ENCODE measurements around the gene RPS8. TPM values are rescaled to one million over a fixed set of nuclear protein-coding genes. Genes with fewer than 3 reads are reported as not detected.

The RPS8 gene
- total and polyA plus RNA-seq, 2 of the 8 experiments (the other 6 are each of a cell fraction or from before 2014, with no cell fraction given), result 2,261 to 2,407 TPM

GRCh38 chr1:44784094-44785028 is 9.0 kb downstream of the RPS8 start:
- 25% methylated on average over 21 of the region's 71 CpGs; no CpG with 5 or more reads in 1 of the 2 experiments for WGBS, 2 experiments (ENCODE audit: extremely low coverage in 1 of 2, insufficient coverage in 1 of 2, insufficient read length in 1 of 2, insufficient replicate concordance in 2 of 2, low coverage in 1 of 2, low lambda C conversion rate in 2 of 2, missing lambda C conversion rate in 1 of 2)
- peak overlapping the region; percentile 64 to 86 for H3K4me2 ChIP-seq (ENCODE audit: insufficient read depth in 1 of 2, low read depth in 2 of 2, low read length in 2 of 2)
- H3K14ac ChIP-seq (ENCODE audit: insufficient read length), result peak overlapping the region; percentile 24
- peaks cover 6% of the 10 kb centered on the region; the same call in 1 of the 2 replicates for H3K23me2 ChIP-seq (ENCODE audit: low read depth, low read length)
- no peaks in the 10 kb centered on the region for H3K79me2 ChIP-seq (ENCODE audit: control insufficient read depth in 1 of 2, insufficient read depth in 2 of 2, low read length in 2 of 2)
- peaks cover 0 to 18% (median 14%) of the 10 kb centered on the region in 4 experiments; a peak in 6 of 7 replicates for H3K4me1 ChIP-seq (replicated peaks in 1 of 4; ENCODE audit: control insufficient read depth in 3 of 4, insufficient read depth in 4 of 4, low read length in 3 of 4)
- CTCF ChIA-PET (ENCODE audit: partially characterized antibody), result interaction anchor here (0.7 to 10.4 kb wide), 17 partner anchors 9 to 225 kb away, joined by 3 to 67 read pairs (median 6); partner anchors contain the start of genes BTBD19, PLK3, RNU5D-1 and RPS8
- H3K56ac ChIP-seq (replicated peaks; ENCODE audit: insufficient read length, low read depth, low read length), result peak overlapping the region; percentile 42
- peaks cover 0 to 1% of the 10 kb centered on the region in 2 experiments for H4K20me1 ChIP-seq (replicated peaks in 1 of 2; ENCODE audit: control insufficient read depth in 1 of 2, insufficient read depth in 2 of 2, low read length in 2 of 2)
- H3K27ac ChIP-seq (ENCODE audit: low read depth, low read length), result peak overlapping the region; percentile 34; the same call in 1 of the 2 replicates
- POLR2A ChIA-PET (ENCODE audit: partially characterized antibody), result interaction anchor here (0.7 to 23.6 kb wide), 18 partner anchors 7 to 716 kb away, joined by 3 to 428 read pairs (median 8); partner anchors contain the start of genes BTBD19, CCDC163, DYNLT4 and MMACHC
- peak overlapping the region; percentile 72; the same call in 1 of the 2 replicates for H2BK15ac ChIP-seq (ENCODE audit: low read length)
- peak overlapping the region; percentile 63 for H4K5ac ChIP-seq (ENCODE audit: insufficient read length, low read depth, low read length)
- H3K27me3 ChIP-seq (replicated peaks in 1 of 4; ENCODE audit: control insufficient read depth in 3 of 4, extremely low read depth in 1 of 4, insufficient read depth in 3 of 4, low read length in 3 of 4), result peaks cover 0 to 7% (median 2%) of the 10 kb centered on the region in 4 experiments; a peak in 3 of 7 replicates
- H2AK5ac ChIP-seq (ENCODE audit: low read depth, low read length), result no peak overlapping the region
- peak overlapping the region; percentile 88 for H4K8ac ChIP-seq (ENCODE audit: extremely low read depth, insufficient read depth, low read length)
- H3K23ac ChIP-seq (ENCODE audit: insufficient read length), result no peak overlapping the region
- H2BK20ac ChIP-seq (ENCODE audit: low read length), result no peak overlapping the region; the same call in 1 of the 2 replicates
- no peaks in the 10 kb centered on the region for H3K9me3 ChIP-seq (ENCODE audit: insufficient read depth in 2 of 2, low read depth in 1 of 2, low read length in 1 of 2)
- H3K4ac ChIP-seq (replicated peaks; ENCODE audit: insufficient read length, low read depth, low read length), result peak overlapping the region; percentile 83
- FAIRE-seq (no peak), DNase-seq (ENCODE audit: low read depth in 1 of 2, low spot score in 2 of 2) (peak in 1 of 2 experiments; percentile 80)
- peak overlapping the region; percentile 76 for H3K18ac ChIP-seq (ENCODE audit: extremely low read depth, low read length)
- H3K4me3 ChIP-seq (ENCODE audit: extremely low read depth in 1 of 4, insufficient read depth in 2 of 4, low read depth in 3 of 4, low read length in 4 of 4), result peak overlapping the region; percentile 27 to 56 (median 42)
- 0 out of 2 replicates have a peak, but pooled peaks cover 2% of the 10 kb centered on the region for H3K79me1 ChIP-seq (ENCODE audit: low read depth, low read length)
- peak overlapping the region; percentile 44; the same call in 1 of the 2 replicates for H2BK12ac ChIP-seq (ENCODE audit: low read depth, low read length)
- peak overlapping the region; percentile 29 to 60 (median 40); a peak in 6 of 7 replicates for H3K9ac ChIP-seq (replicated peaks in 1 of 4; ENCODE audit: extremely low read depth in 1 of 4, low read depth in 3 of 4, low read length in 3 of 4)
- peak overlapping the region; percentile 74 for H2AFZ ChIP-seq (ENCODE audit: low read length)
- peaks cover 0 to 19% (median 2%) of the 10 kb centered on the region in 4 experiments; a peak in 4 of 8 replicates for H3K36me3 ChIP-seq (ENCODE audit: control insufficient read depth in 2 of 4, insufficient read depth in 4 of 4, low read length in 3 of 4)
- H2BK5ac ChIP-seq (ENCODE audit: low read depth, low read length), result peak overlapping the region; percentile 79; the same call in 1 of the 2 replicates
- peak overlapping the region; percentile 61 for H2BK120ac ChIP-seq (replicated peaks; ENCODE audit: low read depth, low read length)
- H4K91ac ChIP-seq (replicated peaks; ENCODE audit: insufficient read length, low read length), result peak overlapping the region; percentile 98
- TF ChIP-seq TCF12 (IDR thresholded peaks at IDR 0.05; ENCODE audit: low read depth, low read length) (no peak), EZH2 (IDR thresholded peaks at IDR 0.05; ENCODE audit: low read depth, low read length, severe bottlenecking) (peak; percentile 12), SP4 (IDR thresholded peaks at IDR 0.05; ENCODE audit: low read length) (no peak), TEAD4 (IDR thresholded peaks at IDR 0.05; ENCODE audit: low read depth, low read length) (no peak), BRCA1 (IDR thresholded peaks at IDR 0.05; ENCODE audit: low read depth, low read length) (no peak), SRF (IDR thresholded peaks at IDR 0.05; ENCODE audit: low read depth, low read length) (no peak), MAX (IDR thresholded peaks at IDR 0.05) (peak; percentile 88), KDM5A (IDR thresholded peaks at IDR 0.05; ENCODE audit: low read length) (no peak), SAP30 (IDR thresholded peaks at IDR 0.05; ENCODE audit: insufficient read depth, insufficient replicate concordance, low read length) (no peak), CBX5 (IDR thresholded peaks at IDR 0.05; ENCODE audit: low read depth, low read length) (no peak)
